Ishikawa (cell line): ENCODE measurements around the gene ACTRT2.

Source experiments
- CEBPB ChIP-seq: IDR thresholded peaks from 2 replicates; pipeline ENCODE4 v1.6.1; 2012
- CREB1 ChIP-seq: IDR thresholded peaks from 2 replicates; pipeline ENCODE4 v1.6.1; 2012; ENCODE audit warnings: low read depth
- EP300 ChIP-seq: IDR thresholded peaks from 2 replicates; pipeline ENCODE4 v1.6.1; 2012; ENCODE audit warnings: borderline replicate concordance
- FOXM1 ChIP-seq: IDR thresholded peaks from 2 replicates; pipeline ENCODE4 v1.6.1; 2012; ENCODE audit warnings: low read depth, borderline replicate concordance
- NFIC ChIP-seq: IDR thresholded peaks from 2 replicates; pipeline ENCODE4 v1.6.1; 2012
- RAD21 ChIP-seq: IDR thresholded peaks from 2 replicates; pipeline ENCODE4 v1.6.1; 2012; ENCODE audit warnings: low read depth
- TAF1 ChIP-seq: IDR thresholded peaks from 2 replicates; pipeline ENCODE4 v1.6.1; 2012; ENCODE audit warnings: low read depth, mild to moderate bottlenecking
- YY1 ChIP-seq: IDR thresholded peaks from 2 replicates; pipeline ENCODE4 v1.6.1; 2012; ENCODE audit warnings: low read depth
- TF ChIP-seq, protein P1 (sequence below): IDR thresholded peaks from 2 replicates; pipeline ENCODE4 v1.6.1; 2012; ENCODE audit warnings: low read depth, mild to moderate bottlenecking
- TF ChIP-seq, protein P2 (sequence below): IDR thresholded peaks from 2 replicates; pipeline ENCODE4 v1.6.1; 2012
- TF ChIP-seq, protein P3 (sequence below): IDR thresholded peaks from 2 replicates; pipeline ENCODE4 v1.6.1; 2012

DNA sequence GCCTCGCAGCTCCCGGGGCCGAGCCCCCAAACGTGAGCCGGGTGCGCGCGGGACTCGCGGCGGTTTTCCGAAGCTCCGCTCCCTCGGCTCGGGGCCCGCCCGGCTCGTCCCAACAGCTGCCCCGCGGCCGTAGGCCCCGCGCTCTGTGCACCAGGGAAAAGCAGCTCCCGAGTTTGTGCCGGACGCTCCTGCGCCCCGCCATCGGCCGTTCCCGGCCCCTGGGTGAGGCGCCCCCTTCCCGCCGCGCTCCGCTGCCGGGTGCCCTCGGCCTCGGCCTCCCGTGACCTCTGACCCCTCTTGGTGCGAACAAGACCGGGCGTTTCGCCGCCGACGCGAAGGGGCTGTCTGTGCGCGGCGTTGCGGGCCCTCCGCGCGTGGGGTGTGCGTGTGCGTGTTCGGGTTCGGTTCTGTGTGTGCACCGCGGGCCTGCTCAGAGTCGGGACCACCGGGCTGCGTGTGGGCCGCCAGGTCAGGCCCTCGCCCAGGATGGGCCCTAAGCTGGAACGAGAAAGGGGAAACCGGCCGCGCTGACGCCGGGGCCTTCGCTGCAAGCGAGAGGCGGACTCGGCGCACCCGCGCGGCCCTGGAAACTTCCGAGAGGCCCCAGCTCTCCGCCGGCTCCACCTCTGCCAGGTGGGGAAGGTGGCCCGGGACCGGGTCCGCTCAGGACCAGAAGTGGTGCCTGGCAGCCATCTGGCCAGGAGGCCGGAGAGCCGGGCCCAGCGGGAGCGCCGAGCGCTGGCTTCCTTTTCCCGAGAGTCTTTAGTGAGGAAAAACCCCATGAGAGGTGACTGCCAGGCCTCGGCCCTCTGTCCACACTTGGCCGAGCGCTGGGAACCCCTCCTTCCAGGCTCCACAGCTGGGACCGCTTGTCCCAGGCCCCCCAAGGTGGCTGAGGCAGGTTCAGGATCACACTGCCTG lies 49.6 kb downstream of the ACTRT2 start:
- no peak for TF ChIP-seq EP300
- TF ChIP-seq CREB1, result no peak
- TF ChIP-seq FOXM1, result no peak
- no peak for TF ChIP-seq TAF1
- TF ChIP-seq, protein P1, sequence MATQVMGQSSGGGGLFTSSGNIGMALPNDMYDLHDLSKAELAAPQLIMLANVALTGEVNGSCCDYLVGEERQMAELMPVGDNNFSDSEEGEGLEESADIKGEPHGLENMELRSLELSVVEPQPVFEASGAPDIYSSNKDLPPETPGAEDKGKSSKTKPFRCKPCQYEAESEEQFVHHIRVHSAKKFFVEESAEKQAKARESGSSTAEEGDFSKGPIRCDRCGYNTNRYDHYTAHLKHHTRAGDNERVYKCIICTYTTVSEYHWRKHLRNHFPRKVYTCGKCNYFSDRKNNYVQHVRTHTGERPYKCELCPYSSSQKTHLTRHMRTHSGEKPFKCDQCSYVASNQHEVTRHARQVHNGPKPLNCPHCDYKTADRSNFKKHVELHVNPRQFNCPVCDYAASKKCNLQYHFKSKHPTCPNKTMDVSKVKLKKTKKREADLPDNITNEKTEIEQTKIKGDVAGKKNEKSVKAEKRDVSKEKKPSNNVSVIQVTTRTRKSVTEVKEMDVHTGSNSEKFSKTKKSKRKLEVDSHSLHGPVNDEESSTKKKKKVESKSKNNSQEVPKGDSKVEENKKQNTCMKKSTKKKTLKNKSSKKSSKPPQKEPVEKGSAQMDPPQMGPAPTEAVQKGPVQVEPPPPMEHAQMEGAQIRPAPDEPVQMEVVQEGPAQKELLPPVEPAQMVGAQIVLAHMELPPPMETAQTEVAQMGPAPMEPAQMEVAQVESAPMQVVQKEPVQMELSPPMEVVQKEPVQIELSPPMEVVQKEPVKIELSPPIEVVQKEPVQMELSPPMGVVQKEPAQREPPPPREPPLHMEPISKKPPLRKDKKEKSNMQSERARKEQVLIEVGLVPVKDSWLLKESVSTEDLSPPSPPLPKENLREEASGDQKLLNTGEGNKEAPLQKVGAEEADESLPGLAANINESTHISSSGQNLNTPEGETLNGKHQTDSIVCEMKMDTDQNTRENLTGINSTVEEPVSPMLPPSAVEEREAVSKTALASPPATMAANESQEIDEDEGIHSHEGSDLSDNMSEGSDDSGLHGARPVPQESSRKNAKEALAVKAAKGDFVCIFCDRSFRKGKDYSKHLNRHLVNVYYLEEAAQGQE, result no peak
- TF ChIP-seq RAD21, result no peak
- no peak for TF ChIP-seq YY1
- TF ChIP-seq, protein P2, sequence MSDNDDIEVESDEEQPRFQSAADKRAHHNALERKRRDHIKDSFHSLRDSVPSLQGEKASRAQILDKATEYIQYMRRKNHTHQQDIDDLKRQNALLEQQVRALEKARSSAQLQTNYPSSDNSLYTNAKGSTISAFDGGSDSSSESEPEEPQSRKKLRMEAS, result no peak
- no peak for TF ChIP-seq NFIC
- TF ChIP-seq CEBPB, result no peak
- TF ChIP-seq, protein P3, sequence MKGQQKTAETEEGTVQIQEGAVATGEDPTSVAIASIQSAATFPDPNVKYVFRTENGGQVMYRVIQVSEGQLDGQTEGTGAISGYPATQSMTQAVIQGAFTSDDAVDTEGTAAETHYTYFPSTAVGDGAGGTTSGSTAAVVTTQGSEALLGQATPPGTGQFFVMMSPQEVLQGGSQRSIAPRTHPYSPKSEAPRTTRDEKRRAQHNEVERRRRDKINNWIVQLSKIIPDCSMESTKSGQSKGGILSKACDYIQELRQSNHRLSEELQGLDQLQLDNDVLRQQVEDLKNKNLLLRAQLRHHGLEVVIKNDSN, result no peak
